CD4-positive, alpha-beta T cell treated with Interleukin-12 subunit alpha and Interleukin-12 subunit beta, for 1 hour (primary cell): Measurements from ENCODE around the gene MTA1.
A peak's percentile ranks its signal among the peaks of the same experiment; 100 is the strongest.

ENCODE experiments used
- DNase-seq: peaks from one replicate; pipeline ENCODE4 v3.0.0-alpha.2; 2020

MTA1 gene

GRCh38 chr14:105411017-105411941 is 8.3 kb upstream of the MTA1 start:
- DNase-seq: peak; percentile 19

- DNase-seq: no peak
Observed at GRCh38 chr14:105411985-105412770, 7.4 kb upstream of the MTA1 start.

- no peak for DNase-seq
Observed at GRCh38 chr14:105412771-105413543, 6.7 kb upstream of the MTA1 start.

- no peak for DNase-seq
Observed at GRCh38 chr14:105413544-105413886, 6.1 kb upstream of the MTA1 start.

- peak; percentile 64 for DNase-seq
Observed at GRCh38 chr14:105414456-105415371, 4.9 kb upstream of the MTA1 start.

GRCh38 chr14:105415481-105416428 is 3.9 kb upstream of the MTA1 start:
- no peak for DNase-seq

- no peak for DNase-seq
Observed at GRCh38 chr14:105416671-105417070, 3.0 kb upstream of the MTA1 start.

- no peak for DNase-seq
Observed at GRCh38 chr14:105417690-105418121, 1.9 kb upstream of the MTA1 start.

- DNase-seq: no peak
Observed at GRCh38 chr14:105418269-105419194, 1.1 kb upstream of the MTA1 start.

GRCh38 chr14:105420101-105420973 is 710 bp downstream of the MTA1 start:
- DNase-seq: no peak

- DNase-seq: no peak
Observed at GRCh38 chr14:105420974-105421674, 1.5 kb downstream of the MTA1 start.

GRCh38 chr14:105421723-105422615 is 2.3 kb downstream of the MTA1 start:
- DNase-seq: no peak

- no peak for DNase-seq
Observed at GRCh38 chr14:105422695-105423487, 3.3 kb downstream of the MTA1 start.

- no peak for DNase-seq
Observed at GRCh38 chr14:105423488-105424195, 4.0 kb downstream of the MTA1 start.

- no peak for DNase-seq
Observed at GRCh38 chr14:105424861-105425260, 5.2 kb downstream of the MTA1 start.
